Pancreas (tissue), 10 donors: Measurements from ENCODE around the gene PNMA8B. TPM values are rescaled to one million over a fixed set of nuclear protein-coding genes. Genes with fewer than 3 reads are reported as not detected.

ENCODE experiments used
- ATAC-seq, 4 donors: fragments of 200-7000 bp; cut with Tn5 transposase; one replicate each; pipeline versions ENCODE4 v1.8.0 to v1.9.1; 2020; ENCODE audit warnings: mild to moderate bottlenecking in 4 of 4, moderate library complexity in 4 of 4
- DNase-seq, 6 donors: peaks; one replicate each; pipeline ENCODE4 v3.0.0-alpha.2; 2020
- FAIRE-seq: peaks from 2 replicates; lab custom pipeline; 2012; peaks lifted over from hg19 to GRCh38; lab: Jason Lieb, UNC
- H3K27ac ChIP-seq, 4 donors: fragments of 200-600 bp; sonication (generic); 1 replicate in 3 of 4; 2 replicates in 1 of 4; pipeline versions ENCODE4 v1.5.0 to v1.8.0; 2020
- H3K27me3 ChIP-seq, 4 donors: fragments of 200-600 bp; one replicate each; pipeline ENCODE4 v1.8.0; 2021
- H3K36me3 ChIP-seq, 3 donors: fragments of 200-600 bp; sonication (generic) in 1 of 3; one replicate each; pipeline versions ENCODE4 v1.5.0 to v1.8.0; 2020 to 2021
- H3K4me1 ChIP-seq, 3 donors: fragments of 200-600 bp; one replicate each; pipeline ENCODE4 v1.8.0; 2021
- H3K4me3 ChIP-seq, 4 donors: fragments of 200-600 bp; sonication (generic) in 2 of 4; one replicate each; pipeline versions ENCODE4 v1.5.0 to v1.8.0; 2020 to 2021
- H3K9me3 ChIP-seq, 4 donors: fragments of 200-600 bp; one replicate each; pipeline ENCODE4 v1.8.0; 2021
- CTCF ChIP-seq, 4 donors: fragments of 200-600 bp; sonication (generic) in 3 of 4; IDR thresholded peaks; one replicate each; pipeline versions ENCODE4 v1.5.0 to v1.8.0; 2021; ENCODE audit warnings: antibody characterized with exemption in 4 of 4
- WGBS, 2 donors: extraction: QIAGEN DNeasy Blood & Tissue Kit; methylation state at CpG; one replicate each; pipeline ENCODE4 v1.1.7; 2013; 5-methylcytosine and 5-hydroxymethylcytosine counted together
- intact Hi-C, 3 donors: fragments of 100-400 bp; cut with DNase I; formaldehyde crosslinking; loops; one replicate each; pipeline versions ENCODE4 v1.11.1 to v1.14.2; 2022
- polyA plus RNA-seq, 2 donors: library from polyadenylated mRNA; stranded (reverse); fragments of 200-250 nt; gene quantifications; one replicate each; pipeline ENCODE4 v1.2.3, GENCODE V29; 2013
- total RNA-seq, 6 donors: library from RNA; stranded (reverse); fragmentation: NEBNext Ultra II Directional in 4 of 6; extraction: Animal tissue kit (Norgen Biotek cat#: 25700) in 4 of 6; gene quantifications; one replicate each; pipeline versions ENCODE4 v1.2.1 to v1.2.4, GENCODE V29; 2021 to 2023
- donor health status: healthy with polysubstance abuse.
- donor health status: DM: no; HTN: no; CAD: no; lungs with moderate emphysema.
- donor health status: DM: no; HTN: no; CAD: no.
- donor health status: control.
- donor health status: control.
- donor health status: Bipolar disorder and iron deficiency.
- donor health status: DM: yes; HTN: yes; CAD: no.
- donor health status: DM: no; HTN: no; CAD: no.
- donor health status: DM: no; HTN: no; CAD: no.
- donor health status: DM: yes; HTN: yes; CAD: no.

PNMA8B gene
- total and polyA plus RNA-seq, 8 donors, result 0.47 to 1.4 (median 0.90) TPM

GRCh38 chr19:46463516-46463915, 32.2 kb downstream of the PNMA8B start:
- 76 to 87% methylated on average over 7 of the region's 7 CpGs for WGBS, 2 donors
- Histone ChIP-seq H3K4me1 (no peaks in the 10 kb centered on the region), H3K27ac (no peak overlapping the region)

GRCh38 chr19:46461537-46461936, 34.1 kb downstream of the PNMA8B start:
- ATAC-seq, result no peak
- no peak for FAIRE-seq
- intact Hi-C loops, result no loop called here
- Histone ChIP-seq H3K27ac (no peak overlapping the region), H3K27me3 (no peaks in the 10 kb centered on the region), H3K9me3 (no peaks in the 10 kb centered on the region), H3K4me1 (no peaks in the 10 kb centered on the region), H3K4me3 (no peak overlapping the region), H3K36me3 (no peaks in the 10 kb centered on the region)
- 81 to 92% methylated on average over 2 of the region's 2 CpGs for WGBS, 2 donors
- DNase-seq, result no peak
- no peak for TF ChIP-seq CTCF (IDR thresholded peaks at IDR 0.05)

More at GRCh38 chr19:46463516-46463915, 32.2 kb downstream of the PNMA8B start:
- Histone ChIP-seq H3K4me3 (no peak overlapping the region), H3K36me3 (no peaks in the 10 kb centered on the region), H3K27me3 (no peaks in the 10 kb centered on the region), H3K9me3 (no peaks in the 10 kb centered on the region)
- intact Hi-C loops, result no loop called here
- ATAC-seq (no peak), FAIRE-seq (no peak), DNase-seq (no peak)
- no peak for TF ChIP-seq CTCF (IDR thresholded peaks at IDR 0.05)

GRCh38 chr19:46460981-46461380, 34.7 kb downstream of the PNMA8B start:
- Histone ChIP-seq H3K36me3 (no peaks in the 10 kb centered on the region), H3K4me1 (no peaks in the 10 kb centered on the region), H3K4me3 (no peak overlapping the region), H3K9me3 (no peaks in the 10 kb centered on the region), H3K27me3 (no peaks in the 10 kb centered on the region), H3K27ac (no peak overlapping the region)
- no peak for DNase-seq
- 80 to 92% methylated on average over 1 of the region's 1 CpG for WGBS, 2 donors
- no peak for ATAC-seq
- TF ChIP-seq CTCF (IDR thresholded peaks at IDR 0.05), result no peak
- intact Hi-C loops, result no loop called here
- no peak for FAIRE-seq

GRCh38 chr19:46460055-46460454, 35.6 kb downstream of the PNMA8B start:
- H3K4me3 ChIP-seq, result no peak overlapping the region
- no peak for FAIRE-seq
- no peak for DNase-seq
- no peak overlapping the region for H3K27ac ChIP-seq
- ATAC-seq, result no peak
- H3K27me3 ChIP-seq, result no peaks in the 10 kb centered on the region
- no peaks in the 10 kb centered on the region for H3K4me1 ChIP-seq
- intact Hi-C loops, result no loop called here
- no peak for TF ChIP-seq CTCF (IDR thresholded peaks at IDR 0.05)
- 60 to 67% methylated on average over 2 of the region's 2 CpGs for WGBS, 2 donors
- no peaks in the 10 kb centered on the region for H3K36me3 ChIP-seq
- no peaks in the 10 kb centered on the region for H3K9me3 ChIP-seq

- Histone ChIP-seq H3K27me3 (no peaks in the 10 kb centered on the region), H3K36me3 (no peaks in the 10 kb centered on the region), H3K9me3 (no peaks in the 10 kb centered on the region), H3K4me3 (no peak overlapping the region), H3K27ac (no peak overlapping the region), H3K4me1 (no peaks in the 10 kb centered on the region)
- FAIRE-seq (no peak), DNase-seq (no peak), ATAC-seq (no peak)
- WGBS, 2 donors, result 92 to 94% methylated on average over 5 of the region's 5 CpGs
- intact Hi-C loops, result no loop called here
- no peak for TF ChIP-seq CTCF (IDR thresholded peaks at IDR 0.05)
These were observed 38.7 kb downstream of the PNMA8B start for GRCh38 chr19:46456930-46457329.
